CMK (cell line): ENCODE measurements around the gene SGK2.

Experiments used
- DNase-seq: peaks from one replicate; pipeline ENCODE4 v3.0.0-alpha.2; 2010; ENCODE audit warnings: low read depth

The SGK2 gene

DNA sequence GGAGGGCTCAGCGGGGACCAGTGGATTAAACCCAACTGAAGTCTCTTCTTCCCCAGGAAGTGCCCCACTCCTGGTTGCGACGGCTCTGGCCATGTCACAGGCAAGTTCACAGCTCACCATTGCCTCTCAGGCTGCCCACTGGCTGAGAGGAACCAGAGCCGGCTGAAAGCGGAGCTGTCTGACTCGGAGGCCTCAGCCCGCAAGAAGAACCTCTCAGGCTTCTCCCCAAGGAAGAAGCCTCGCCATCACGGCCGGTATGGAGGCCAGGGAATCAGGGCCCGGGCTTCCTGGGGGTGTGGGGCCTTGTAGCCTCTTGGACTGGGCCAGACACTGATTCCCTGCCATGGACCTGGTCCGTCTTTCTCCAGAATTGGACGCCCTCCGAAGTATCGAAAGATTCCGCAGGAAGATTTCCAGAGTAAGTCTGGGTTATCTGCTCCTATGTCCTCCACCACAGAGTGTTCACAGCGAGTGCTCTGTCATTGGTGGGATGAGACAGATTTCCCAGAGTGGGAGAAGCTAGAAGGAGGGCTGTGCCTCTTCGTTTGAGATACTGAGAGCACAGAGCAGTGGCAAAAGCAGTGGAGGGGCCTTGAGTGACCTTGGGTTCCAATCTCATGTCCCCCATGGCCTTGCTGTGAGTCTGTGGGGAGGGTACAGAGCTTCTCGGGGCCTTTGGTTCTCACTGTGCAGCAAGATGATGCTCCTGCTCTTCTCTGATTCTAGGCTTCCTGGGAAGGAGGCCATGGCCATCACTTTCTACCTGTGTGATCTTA lies 22.6 kb upstream of the SGK2 start:
- no peak for DNase-seq

DNA sequence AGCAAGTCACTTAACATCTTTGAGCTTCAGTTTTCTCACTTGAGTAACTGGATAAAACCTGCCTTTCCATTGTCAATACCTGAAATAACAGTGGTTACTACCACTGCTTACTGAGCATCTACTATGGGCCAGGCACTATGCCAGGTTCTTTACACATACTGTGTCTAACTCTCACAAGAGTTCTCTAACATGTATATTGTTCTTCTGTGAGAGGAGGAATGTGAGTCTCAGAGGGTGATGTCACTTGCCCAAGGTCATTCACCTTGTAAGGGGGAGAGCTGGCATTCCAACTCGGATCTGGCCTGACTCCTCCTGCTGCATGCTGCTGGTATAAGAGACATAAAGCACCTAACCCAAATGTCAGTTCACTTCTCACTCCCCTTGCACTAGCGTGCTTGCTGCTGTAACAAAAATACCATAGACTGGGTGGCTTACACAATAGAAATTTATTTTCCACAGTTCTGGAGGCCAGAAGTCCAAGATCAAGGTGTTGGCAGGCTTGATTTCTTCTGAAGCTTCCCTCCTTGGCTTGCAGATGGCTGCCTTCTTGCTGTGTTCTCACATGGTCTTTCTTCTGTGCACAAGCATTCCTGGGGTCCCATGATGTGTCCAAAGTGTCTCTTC lies 21.9 kb upstream of the SGK2 start:
- DNase-seq: no peak

DNA sequence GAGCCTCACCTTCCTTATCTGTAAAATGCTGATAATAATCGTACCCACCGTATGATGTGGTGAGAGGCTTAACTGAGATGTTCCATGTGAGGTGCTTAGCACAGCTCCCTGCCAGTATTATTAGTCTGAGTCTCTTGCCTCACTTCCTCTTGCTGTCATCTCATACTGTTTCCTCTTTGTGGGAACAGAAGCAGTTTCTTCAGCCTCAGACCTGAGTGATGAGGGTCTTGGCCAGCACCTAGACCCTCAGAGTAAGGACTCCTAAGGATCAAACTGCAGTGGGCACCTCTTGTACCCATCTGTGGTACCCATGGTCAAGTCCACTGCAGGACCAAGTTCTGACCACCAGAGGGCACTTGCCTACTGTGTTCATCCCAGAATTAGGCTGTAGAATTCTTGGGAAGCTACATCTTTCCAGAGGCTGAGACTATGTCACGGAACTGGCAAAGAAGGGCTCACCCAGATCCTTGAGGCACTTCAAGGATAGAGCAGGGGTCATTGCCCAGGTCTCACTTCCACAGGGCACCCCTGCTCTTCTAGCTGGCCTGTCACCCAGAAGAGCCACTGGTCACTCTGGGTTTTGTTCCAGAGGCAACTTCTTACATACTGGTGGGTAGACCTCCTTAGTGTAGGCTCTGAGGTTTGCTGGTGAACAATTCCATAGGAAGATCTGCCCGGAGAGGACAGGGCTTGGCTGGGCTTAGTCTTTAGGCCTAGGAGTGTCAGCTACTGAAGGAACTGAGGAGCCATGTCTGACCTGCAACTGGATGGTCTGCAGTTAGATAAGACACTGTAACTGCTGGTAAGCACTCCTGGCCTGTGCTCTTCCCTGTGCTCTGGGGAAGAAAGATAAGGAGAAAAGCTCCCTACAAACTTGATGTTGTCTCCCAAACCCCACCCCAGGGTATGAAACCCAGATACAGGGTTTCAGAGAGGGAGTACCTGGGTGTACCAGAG lies 20.6 kb upstream of the SGK2 start:
- DNase-seq: peak; percentile 22

DNA sequence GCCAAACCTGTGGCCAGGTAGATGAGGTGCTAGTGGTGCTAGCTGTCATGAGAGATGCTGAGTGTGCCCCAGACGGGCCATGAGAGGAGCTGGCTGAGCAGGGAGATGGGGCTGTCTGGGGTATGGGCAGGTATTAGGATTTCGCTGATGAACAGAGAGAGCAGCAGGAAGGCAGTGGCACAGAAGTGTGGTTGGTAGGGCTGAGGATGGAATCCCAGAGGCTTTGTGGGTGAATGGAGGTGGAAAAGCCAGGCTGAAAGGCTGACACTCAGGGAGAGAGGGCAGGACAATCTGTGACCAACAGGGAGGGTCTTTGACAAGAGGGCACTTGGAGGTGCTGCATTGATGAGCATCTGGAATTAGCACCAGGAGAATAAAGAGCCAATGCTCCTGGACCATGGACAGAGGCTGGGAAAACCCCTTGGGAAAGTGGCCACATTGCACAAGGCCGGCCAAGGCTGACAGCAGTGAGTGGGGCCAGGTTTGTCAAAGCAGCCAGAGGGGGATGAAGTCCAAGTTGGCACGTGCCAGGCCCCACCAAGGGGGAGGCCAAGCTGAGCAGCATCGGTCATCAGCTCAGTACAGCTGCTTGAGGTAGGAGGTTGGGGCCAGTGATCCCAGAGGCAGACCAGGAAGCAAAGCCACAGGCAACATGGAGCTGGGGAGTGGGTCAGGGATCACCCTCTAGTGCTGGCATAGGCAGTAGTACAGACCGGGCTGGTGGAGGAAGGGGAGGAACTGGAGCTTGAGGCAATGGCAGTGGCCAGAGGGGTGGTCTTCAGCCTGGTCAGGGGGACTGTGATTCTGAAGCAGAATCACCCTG lies 19.7 kb upstream of the SGK2 start:
- no peak for DNase-seq

DNA sequence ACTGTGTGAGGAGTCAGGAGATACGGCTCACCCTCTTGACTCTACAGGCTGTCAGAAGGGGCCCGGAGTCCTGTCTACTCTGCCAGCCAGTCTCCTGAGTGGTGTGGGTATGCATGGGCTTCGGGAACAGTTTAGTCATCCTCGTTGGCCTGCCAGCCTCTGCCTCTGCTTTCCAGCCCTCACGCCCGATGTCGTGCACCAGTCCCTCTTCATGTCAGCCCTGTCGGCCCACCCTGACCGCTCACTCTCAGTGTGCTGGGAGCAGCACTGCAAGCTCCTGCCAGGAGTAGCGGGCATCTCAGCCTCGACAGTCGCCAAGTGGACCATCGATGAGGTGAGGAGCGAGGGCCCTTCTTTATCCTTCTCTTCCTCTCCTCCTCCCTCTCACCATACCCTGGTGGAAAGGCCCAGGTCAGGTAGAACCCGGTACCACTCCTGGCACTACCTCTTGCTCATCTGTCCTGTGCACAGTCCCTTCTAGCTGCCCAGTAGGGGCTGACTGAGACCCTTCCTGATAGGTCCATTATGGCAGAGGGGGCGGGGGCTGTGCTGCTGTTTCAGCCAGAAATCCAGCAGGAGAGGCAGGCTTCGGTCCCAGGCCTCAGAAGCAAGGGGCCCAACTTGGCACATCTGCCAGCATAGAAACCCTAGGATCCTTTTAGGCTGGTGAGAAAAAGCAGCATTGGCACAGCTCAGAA lies 18.7 kb upstream of the SGK2 start:
- no peak for DNase-seq

DNA sequence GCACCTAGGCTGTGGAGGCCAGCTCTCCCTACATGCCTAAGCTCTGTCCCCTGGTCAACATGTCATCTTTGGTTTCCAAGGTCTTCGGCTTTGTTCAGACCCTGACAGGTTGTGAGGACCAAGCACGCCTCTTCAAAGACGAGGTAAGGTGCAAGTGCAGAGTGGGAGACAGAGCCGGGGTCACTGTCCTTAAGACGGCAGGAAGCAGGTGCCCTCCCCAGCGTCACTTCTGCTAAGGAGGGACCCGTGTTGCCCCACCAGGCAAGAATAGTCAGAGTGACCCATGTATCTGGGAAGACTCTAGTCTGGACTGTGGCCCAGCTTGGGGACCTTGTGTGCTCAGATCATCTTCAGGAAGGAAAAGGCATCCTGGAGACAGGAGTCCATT lies 18.2 kb upstream of the SGK2 start:
- no peak for DNase-seq

DNA sequence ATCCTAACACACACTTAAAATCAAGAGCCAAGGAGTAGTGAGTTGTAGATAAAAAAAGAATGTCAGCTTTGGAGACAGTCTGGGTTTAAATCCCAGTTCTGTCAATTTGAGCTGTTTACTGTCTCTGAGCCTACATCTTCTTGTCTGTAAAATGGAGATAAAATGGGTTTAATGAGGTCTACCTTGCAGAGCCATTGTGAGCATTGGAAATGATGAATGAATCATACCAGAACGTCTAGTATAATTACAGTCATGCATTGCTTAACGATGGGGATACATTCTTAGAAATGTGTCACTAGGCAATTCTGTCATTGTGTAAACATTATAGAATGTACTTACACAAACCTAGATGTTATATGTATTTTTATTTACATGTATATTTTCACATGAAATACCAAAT lies 17.6 kb upstream of the SGK2 start:
- DNase-seq: no peak

DNA sequence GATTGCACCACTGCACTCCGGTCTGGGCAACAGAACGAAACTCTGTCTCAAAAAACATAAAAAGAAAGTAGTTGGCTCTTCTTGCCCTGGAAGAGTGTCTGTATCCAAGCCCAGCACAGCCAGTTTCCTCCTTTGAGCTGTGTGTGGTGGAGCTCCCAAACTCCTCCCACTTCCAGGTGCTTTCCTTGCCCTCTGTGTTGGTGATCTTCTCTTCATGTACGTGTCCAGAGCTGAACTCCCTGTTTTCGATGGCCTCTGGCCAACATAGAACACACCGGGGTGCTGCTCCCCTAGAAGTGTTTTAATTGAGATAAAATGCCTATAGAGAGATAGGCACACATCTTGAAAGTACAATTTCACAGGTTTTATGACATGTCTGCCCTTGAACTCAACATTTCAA lies 16.7 kb upstream of the SGK2 start:
- DNase-seq: no peak

DNA sequence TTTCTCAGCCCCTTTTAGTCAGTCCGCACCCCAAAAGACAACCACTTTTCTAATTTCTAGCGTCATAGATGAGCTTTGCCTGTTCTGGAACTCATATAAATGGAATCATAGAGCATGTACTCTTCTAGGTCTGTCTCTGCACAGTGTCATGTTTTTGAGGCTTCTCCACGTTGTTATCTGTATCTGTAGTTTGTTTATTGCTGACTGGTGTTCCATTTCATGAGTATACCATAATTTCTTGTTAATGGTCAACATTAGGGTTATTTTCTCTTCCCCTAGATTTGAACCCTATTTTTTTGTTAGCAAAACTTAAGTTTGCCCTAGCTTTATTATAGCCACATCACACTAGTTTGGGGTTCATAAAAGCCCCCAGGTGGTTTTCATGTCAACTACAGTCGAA lies 16.2 kb upstream of the SGK2 start:
- DNase-seq: no peak

DNA sequence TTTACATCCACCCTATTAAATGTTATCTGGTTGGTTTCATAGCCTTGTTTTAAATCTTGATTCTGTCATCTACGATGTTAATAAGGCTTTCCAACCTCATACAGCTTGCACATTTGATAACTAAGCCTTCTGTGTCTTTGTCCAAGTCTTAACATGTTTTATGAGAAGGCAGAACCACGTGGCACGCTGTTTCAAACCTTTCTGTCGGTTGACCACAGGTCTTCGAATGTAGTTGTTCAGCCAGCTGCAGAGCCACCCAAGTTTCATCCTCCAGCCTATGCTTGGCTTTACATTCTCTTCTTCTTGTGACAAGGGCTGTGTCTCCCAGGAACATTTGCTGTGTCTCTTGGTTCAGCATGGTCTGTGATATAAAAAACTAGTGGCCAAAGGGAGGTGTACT lies 15.7 kb upstream of the SGK2 start:
- DNase-seq: no peak

DNA sequence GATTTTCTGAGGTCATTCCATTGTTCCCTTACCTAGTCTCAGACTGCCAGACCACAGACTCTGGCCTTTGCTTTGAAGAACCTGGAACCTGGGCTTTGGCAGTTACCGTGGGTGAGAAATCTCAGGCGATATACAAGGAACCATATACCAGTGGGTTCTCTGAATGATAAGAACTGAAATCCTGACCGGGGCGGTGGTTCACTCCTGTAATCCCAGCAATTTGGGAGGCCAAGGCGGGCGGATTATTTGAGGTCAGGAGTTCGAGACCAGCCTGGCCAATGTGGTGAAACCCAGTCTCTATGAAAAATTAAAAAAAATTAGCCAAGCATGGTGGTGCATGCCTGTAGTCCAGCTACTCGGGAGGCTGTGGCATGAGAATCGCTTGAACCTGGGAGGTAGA lies 14.3 kb upstream of the SGK2 start:
- DNase-seq: no peak

DNA sequence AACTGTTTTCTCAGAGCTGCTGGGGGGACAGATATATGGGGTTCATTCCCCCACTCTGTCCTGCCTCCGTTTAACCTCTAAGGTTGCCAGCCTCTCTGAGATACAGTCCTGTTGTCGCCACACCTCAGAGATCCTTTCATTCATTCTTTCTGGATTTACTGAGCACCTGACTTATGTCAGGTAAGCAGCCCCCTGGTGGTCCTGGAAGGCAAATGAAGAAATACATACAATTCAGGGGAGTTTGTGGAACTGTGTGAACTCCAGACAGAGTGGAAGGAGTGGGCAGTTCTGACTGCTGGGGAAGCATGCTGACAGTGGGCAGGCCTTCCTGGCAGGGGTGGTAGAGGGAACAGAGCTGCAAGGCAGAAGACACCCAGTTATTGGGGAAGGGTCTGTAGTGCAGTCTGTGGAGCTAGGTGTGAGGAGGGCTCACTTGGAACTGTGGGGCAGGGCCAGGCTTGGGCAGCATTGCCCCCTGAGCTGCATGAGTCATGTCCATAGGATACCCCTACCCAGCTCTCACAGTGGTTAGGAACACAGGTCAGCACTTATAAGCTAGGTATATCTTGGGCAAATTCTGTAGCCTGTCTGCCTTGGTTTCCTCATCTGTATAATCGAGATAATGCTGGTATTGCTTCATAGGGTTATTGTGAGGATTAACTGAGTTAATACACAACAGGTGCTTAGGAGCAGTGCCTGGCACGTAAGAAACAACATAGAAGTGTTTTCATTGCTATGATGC lies 12.8 kb upstream of the SGK2 start:
- DNase-seq: no peak

DNA sequence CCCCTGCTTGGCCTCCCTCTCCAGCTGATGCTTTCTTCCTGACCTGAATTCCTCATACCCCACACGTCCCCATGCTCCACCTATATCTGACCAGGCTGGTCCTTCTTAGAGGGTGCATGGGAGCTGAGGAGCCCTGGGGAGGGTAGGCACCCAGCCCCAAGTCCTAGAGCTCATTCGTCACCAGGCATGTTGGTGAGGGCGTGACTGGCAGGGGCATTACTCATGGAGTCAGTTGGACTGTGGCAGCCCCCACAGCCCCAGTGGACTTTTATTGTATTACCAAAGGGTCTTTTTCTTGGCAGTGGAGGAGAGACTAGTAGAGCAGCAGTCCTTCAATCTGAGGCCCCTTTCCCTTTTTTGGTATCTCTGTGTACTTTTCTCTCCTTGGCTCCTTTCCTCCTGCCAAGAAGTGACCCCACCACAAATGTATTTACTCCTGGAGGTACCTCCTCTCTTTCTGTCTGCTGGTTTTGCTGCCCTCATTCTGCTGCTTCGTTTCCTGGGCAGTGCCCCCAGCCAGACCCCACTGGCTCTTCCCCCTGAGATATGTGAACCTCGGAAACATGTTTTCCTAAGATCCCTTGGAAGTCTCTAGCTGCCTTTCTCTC lies 10.4 kb upstream of the SGK2 start:
- DNase-seq: no peak

DNA sequence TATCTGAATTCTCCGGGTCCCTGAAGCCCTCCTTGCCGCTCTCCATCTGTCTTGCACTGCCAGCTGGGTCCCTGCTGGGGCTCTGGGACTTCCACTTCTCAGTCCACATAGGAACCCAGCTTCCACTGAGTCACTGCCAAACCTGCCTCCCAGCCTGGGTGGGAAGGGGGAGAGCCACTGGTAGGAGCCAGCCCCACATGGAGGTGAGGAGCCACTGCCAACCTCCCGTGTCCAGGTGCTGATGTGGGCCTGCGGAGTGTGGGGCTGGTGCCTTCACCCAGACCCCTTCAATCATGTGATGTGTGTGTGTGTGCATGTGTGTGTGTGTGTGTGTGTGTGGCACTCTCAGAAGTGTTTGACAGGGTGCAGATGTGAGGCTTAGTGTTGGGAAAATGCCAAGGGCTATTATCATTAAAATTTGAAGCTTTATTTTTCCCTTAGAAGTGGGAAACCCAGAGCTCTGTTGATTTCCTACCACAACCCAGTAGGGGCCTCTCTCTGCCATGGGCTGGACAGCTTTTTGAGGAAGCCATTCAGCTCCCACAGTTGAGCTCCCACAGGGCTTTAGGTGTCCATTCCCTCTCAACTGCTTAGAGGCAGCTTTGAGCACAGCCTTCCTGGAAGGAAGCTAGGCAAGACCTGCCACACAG lies 9.3 kb upstream of the SGK2 start:
- no peak for DNase-seq

DNA sequence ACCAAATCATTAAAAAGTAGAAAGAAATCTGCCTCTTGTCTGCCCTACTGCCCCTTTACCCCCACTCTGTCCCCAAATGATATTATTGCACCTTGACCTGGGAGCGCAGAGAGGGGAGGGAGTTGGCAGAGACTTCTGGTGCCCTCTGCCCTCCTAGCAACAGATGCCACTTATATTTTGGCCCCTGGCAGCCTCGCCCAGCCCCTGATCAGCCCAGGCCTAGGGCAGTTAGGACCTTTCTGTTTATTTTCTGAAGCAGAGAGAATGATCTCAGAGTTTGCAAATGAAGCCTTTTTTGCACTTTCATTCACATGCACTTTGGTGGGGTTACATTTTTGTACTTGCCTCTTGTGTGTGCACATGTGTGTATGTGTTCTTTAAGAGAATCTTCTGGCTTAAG lies 8.4 kb upstream of the SGK2 start:
- no peak for DNase-seq

DNA sequence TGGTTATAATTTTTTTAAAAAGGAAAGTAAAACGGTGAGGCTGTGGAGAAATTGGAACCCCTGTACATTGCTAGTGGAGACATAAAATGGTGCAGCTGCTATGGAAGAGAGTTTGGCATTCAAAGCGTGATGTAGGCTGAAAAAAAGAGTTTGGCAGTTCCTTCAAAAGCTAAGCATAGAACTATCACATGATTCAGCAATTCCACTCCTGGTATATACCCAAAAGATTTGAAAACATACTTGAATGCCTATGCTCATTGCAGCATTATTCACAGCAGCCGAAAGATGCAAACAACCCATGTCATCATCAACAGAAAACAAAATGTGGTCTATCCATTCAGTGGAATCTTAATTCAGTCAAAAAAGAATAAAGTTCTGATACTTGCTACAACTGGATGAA lies 4.5 kb upstream of the SGK2 start:
- no peak for DNase-seq

DNA sequence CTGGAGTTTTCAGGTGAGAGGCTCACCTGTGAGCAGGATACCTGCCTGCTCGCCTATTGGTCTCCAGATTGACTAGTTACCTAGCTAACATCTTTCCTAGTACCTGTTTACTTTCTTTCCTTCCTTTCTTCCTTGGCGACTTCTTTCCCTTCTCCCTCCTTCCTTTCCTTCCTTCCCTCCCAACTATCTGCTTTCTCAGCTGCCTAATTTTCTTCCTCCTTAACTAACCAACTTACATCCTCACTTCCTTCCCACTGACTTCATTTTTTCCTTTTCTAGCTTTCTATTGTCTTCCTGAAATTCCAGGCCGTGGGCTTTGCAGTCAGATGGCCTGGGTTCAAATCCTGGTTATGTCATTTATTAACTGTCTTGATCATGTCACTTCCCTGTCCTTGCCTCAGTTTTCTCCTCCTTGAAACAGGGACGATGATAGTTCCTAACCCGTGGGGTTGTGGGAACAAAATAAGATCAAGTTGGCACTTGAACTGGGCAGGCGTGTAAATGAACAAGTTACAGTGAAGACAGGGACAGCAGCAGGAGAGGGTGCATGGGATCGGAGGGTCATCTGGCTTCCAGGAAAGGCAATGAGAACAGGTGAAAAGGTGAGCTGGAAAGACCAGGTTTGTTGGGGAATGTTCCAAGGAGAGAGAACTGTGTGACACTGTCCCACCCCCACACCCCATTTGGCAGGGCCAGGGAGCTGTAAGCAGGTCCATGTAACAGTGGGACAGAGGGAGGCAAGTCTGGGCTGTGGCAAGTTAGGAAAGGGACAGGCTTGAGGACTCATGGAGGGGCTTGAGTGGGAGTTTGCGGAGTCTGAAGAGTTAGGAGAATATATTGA lies 540 bp downstream of the SGK2 start:
- no peak for DNase-seq

DNA sequence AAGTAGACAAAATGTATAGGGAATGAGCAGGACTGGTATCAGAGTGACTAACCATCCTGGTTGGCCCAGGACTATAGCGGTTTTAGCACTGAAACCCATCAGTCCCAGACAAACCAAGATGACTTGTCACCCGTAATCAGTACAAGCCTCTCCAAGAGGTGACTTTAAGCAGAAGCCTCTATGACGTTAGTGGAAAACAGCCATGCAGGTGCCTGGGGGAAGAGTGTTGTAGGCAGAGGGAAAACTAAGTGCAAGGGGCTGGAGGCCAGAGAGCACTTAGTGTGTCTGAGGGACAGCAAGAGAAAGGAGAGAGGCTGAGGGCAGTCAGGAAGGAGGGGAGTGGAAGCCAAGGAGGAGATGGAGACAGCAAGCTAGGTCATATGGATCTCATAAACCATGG lies 2.1 kb downstream of the SGK2 start:
- no peak for DNase-seq

DNA sequence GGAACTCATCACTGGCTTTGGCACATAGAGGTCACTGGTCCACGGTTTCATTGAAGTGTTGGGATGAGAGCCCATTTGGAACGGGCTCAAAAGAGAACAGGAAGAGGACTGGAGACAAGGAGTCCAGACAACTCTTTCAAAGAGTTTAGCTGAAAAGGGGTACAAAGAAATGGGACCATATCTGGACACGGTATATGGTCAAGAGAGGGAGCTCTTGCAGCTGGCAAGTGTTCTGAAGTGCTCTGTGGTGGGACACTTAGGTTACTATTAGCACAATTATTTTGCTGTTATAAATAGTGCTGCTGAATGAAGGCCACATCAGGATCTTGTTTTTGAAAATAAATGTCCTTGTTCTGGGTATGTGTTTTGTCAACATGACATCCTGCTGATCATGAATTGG lies 4.6 kb downstream of the SGK2 start:
- no peak for DNase-seq
